B cell (primary cell): ENCODE data around the gene SEC14L6. TPM values are rescaled to one million over a fixed set of nuclear protein-coding genes. Genes with fewer than 3 reads are reported as not detected.

ENCODE experiments used
- ATAC-seq: fragments of 200-7000 bp; cut with Tn5 transposase; one replicate; pipeline ENCODE4 v1.10.0; 2021; ENCODE audit warnings: low read depth, mild to moderate bottlenecking, moderate number of reproducible peaks, moderate library complexity
- CTCF ChIA-PET: fragments of 350-600 bp; sonication (Branson Sonifier 250); formaldehyde crosslinking; loops from one replicate; lab custom pipeline; 2021; ENCODE audit warnings: antibody characterized with exemption, inconsistent platforms; lab: Charles Lee
- POLR2A ChIA-PET: fragments of 350-600 bp; sonication (Branson Sonifier 250); formaldehyde crosslinking; loops from one replicate; lab custom pipeline; 2021; ENCODE audit warnings: antibody characterized with exemption; lab: Charles Lee
- DNase-seq: peaks from one replicate; pipeline ENCODE4 v3.0.0; 2013
- H2AFZ ChIP-seq: 2 replicates; pipeline ENCODE4 v1.6.1; 2012; ENCODE audit warnings: mild to moderate bottlenecking, low read depth, low read length; ENCODE audit not compliant: insufficient read depth, poor library complexity, severe bottlenecking
- H3K27ac ChIP-seq, 2 donors: 1 replicate in 1 of 2; 2 replicates in 1 of 2; pipeline ENCODE4 v1.5.1; 2012 to 2013; ENCODE audit warnings: low read length in 2 of 2, mild to moderate bottlenecking in 2 of 2, moderate library complexity in 1 of 2
- H3K27me3 ChIP-seq, 4 experiments: fragments of 200-600 bp in 1 of 4; sonication (generic) in 1 of 4; replicated peaks in 1 of 4; 1 replicate in 2 of 4; 2 replicates in 2 of 4; pipeline versions ENCODE4 v1.6.1 to v1.7.0; 2013 to 2016; ENCODE audit warnings: low read length in 3 of 4, mild to moderate bottlenecking in 2 of 4, mixed read lengths in 1 of 4, moderate library complexity in 1 of 4; ENCODE audit not compliant: insufficient read depth in 4 of 4, control insufficient read depth in 3 of 4; ENCODE audit errors: control extremely low read depth in 1 of 4
- H3K36me3 ChIP-seq, 2 experiments: replicated peaks in 1 of 2; 1 replicate in 1 of 2; 2 replicates in 1 of 2; pipeline versions ENCODE4 v1.6.1 to v1.7.1; 2013; ENCODE audit warnings: low read length in 1 of 2; ENCODE audit not compliant: insufficient read depth in 2 of 2, control insufficient read depth in 1 of 2; ENCODE audit errors: control extremely low read depth in 1 of 2, extremely low read depth in 1 of 2
- H3K4me1 ChIP-seq, 2 donors: fragments of 200-600 bp in 1 of 2; sonication (generic) in 1 of 2; 1 replicate in 1 of 2; 2 replicates in 1 of 2; pipeline versions ENCODE4 v1.5.1 to v1.6.1; 2013 to 2017; ENCODE audit warnings: low read length in 2 of 2; ENCODE audit not compliant: control insufficient read depth in 2 of 2, insufficient read depth in 2 of 2
- H3K4me2 ChIP-seq: replicated peaks from 2 replicates; pipeline ENCODE3; 2012; ENCODE audit warnings: mild to moderate bottlenecking, low read depth, low read length; ENCODE audit not compliant: poor library complexity, severe bottlenecking
- H3K4me3 ChIP-seq, 5 experiments: fragments of 200-600 bp in 1 of 5; sonication (generic) in 1 of 5; 1 replicate in 3 of 5; 2 replicates in 2 of 5; pipeline versions ENCODE4 v1.5.1 to v1.7.0; 2011 to 2016; ENCODE audit warnings: low read length in 4 of 5, mild to moderate bottlenecking in 4 of 5, low read depth in 2 of 5, control low read depth in 1 of 5, moderate library complexity in 1 of 5; ENCODE audit not compliant: insufficient read depth in 1 of 5; ENCODE audit errors: control extremely low read depth in 1 of 5, extremely low read depth in 1 of 5
- H3K79me2 ChIP-seq: fragments of 200-600 bp; sonication (generic); one replicate; pipeline ENCODE4 v1.6.0; 2016; ENCODE audit warnings: low read length; ENCODE audit not compliant: control insufficient read depth, insufficient read depth
- H3K9ac ChIP-seq: fragments of 200-600 bp; sonication (generic); 2 replicates; pipeline ENCODE4 v1.6.1; 2017; ENCODE audit warnings: mild to moderate bottlenecking, low read length, moderate library complexity
- H3K9me3 ChIP-seq, 3 donors: one replicate each; pipeline versions ENCODE4 v1.6.1 to v1.7.1; 2013; ENCODE audit warnings: low read length in 2 of 3; ENCODE audit not compliant: control insufficient read depth in 2 of 3, insufficient read depth in 1 of 3; ENCODE audit errors: control extremely low read depth in 1 of 3
- H4K20me1 ChIP-seq: 2 replicates; pipeline ENCODE4 v1.6.0; 2012; ENCODE audit warnings: mild to moderate bottlenecking, low read length; ENCODE audit not compliant: insufficient read depth, control insufficient read depth, poor library complexity, severe bottlenecking
- H3K27ac Mint-ChIP-seq: one replicate; pipeline ENCODE4 v1.8.0; 2021; ENCODE audit warnings: mixed read lengths
- H3K27me3 Mint-ChIP-seq: one replicate; pipeline ENCODE4 v1.8.0; 2021; ENCODE audit warnings: mixed read lengths
- H3K4me1 Mint-ChIP-seq: one replicate; pipeline ENCODE4 v1.8.0; 2021; ENCODE audit warnings: mixed read lengths
- H3K4me3 Mint-ChIP-seq: one replicate; pipeline ENCODE4 v1.8.0; 2021; ENCODE audit warnings: mixed read lengths
- H3K9me3 Mint-ChIP-seq: one replicate; pipeline ENCODE4 v1.8.0; 2022; ENCODE audit warnings: mixed read lengths; ENCODE audit not compliant: insufficient read depth
- EZH2 ChIP-seq: IDR thresholded peaks from 2 replicates; pipeline ENCODE4 v1.6.1; 2012; ENCODE audit warnings: borderline replicate concordance, low read depth, mild to moderate bottlenecking, moderate library complexity, low read length; ENCODE audit not compliant: insufficient read depth, poor library complexity, severe bottlenecking
- WGBS: methylation state at CpG from one replicate; pipeline ENCODE4 v1.1.5; 2013; ENCODE audit warnings: missing lambda C conversion rate; ENCODE audit not compliant: insufficient coverage; 5-methylcytosine and 5-hydroxymethylcytosine counted together
- intact Hi-C: fragments of 100-400 bp; cut with micrococcal nuclease; formaldehyde crosslinking; loops from one replicate; pipeline ENCODE4 v1.10.0; 2022
- polyA plus RNA-seq: library from polyadenylated mRNA; depleted of rRNA; stranded (reverse); fragments of >200 nt; gene quantifications from 2 replicates; pipeline ENCODE4 v1.2.3, GENCODE V29; 2012
- total RNA-seq, 2 donors: library from RNA; stranded (reverse); fragments of 120-200 nt in 1 of 2; gene quantifications; 1 replicate in 1 of 2; 2 replicates in 1 of 2; pipeline versions ENCODE4 v1.2.3 to v1.2.4, GENCODE V29; 2013 to 2022
- TF ChIP-seq, protein P1 (sequence below): fragments of 200-600 bp; IDR thresholded peaks from one replicate; pipeline ENCODE4 v1.8.0; 2022; ENCODE audit warnings: antibody characterized with exemption, mild to moderate bottlenecking

SEC14L6 gene
- total and polyA plus RNA-seq, 2 donors (not counting 1 experiment from before 2014, with no cell fraction given) = not detected

- no peak overlapping the region for H3K4me3 Mint-ChIP-seq
- H3K4me1 Mint-ChIP-seq = no peaks in the 10 kb centered on the region
- Histone ChIP-seq H3K4me1 (no peaks in the 10 kb centered on the region), H3K36me3 (no peaks in the 10 kb centered on the region), H3K4me3 (no peak overlapping the region), H3K27ac (no peak overlapping the region), H3K4me2 (no peak overlapping the region), H3K9ac (no peak overlapping the region), H4K20me1 (no peaks in the 10 kb centered on the region), H3K9me3 (no peaks in the 10 kb centered on the region), H3K27me3 (peaks cover 0 to 18% (median 8%) of the 10 kb centered on the region in 4 experiments), H2AFZ (no peak overlapping the region), H3K79me2 (no peaks in the 10 kb centered on the region)
- ChIA-PET CTCF (interaction anchor here (0.6 kb wide), 1 partner anchor 117 kb away, joined by 3 read pairs; no protein-coding TSS in a partner anchor), POLR2A (no interaction called here)
- no peak overlapping the region for H3K27ac Mint-ChIP-seq
- no peaks in the 10 kb centered on the region for H3K9me3 Mint-ChIP-seq
- intact Hi-C loops = no loop called here
- TF ChIP-seq, protein P1, sequence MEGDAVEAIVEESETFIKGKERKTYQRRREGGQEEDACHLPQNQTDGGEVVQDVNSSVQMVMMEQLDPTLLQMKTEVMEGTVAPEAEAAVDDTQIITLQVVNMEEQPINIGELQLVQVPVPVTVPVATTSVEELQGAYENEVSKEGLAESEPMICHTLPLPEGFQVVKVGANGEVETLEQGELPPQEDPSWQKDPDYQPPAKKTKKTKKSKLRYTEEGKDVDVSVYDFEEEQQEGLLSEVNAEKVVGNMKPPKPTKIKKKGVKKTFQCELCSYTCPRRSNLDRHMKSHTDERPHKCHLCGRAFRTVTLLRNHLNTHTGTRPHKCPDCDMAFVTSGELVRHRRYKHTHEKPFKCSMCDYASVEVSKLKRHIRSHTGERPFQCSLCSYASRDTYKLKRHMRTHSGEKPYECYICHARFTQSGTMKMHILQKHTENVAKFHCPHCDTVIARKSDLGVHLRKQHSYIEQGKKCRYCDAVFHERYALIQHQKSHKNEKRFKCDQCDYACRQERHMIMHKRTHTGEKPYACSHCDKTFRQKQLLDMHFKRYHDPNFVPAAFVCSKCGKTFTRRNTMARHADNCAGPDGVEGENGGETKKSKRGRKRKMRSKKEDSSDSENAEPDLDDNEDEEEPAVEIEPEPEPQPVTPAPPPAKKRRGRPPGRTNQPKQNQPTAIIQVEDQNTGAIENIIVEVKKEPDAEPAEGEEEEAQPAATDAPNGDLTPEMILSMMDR = no peak
- TF ChIP-seq EZH2 = no peak
- ATAC-seq (no peak), DNase-seq (no peak)
- WGBS = 75% methylated on average over 3 of the region's 3 CpGs
- peaks cover 22% of the 10 kb centered on the region for H3K27me3 Mint-ChIP-seq
Measured at GRCh38 chr22:30502911-30503310, 43.6 kb downstream of the SEC14L6 start.

- ATAC-seq = no peak
- no peak overlapping the region for H3K4me3 ChIP-seq
- Mint-ChIP-seq H3K27ac (no peak overlapping the region), H3K4me1 (no peaks in the 10 kb centered on the region), H3K4me3 (no peak overlapping the region), H3K27me3 (peaks cover 22% of the 10 kb centered on the region), H3K9me3 (no peaks in the 10 kb centered on the region)
- intact Hi-C loops = no loop called here
- no peaks in the 10 kb centered on the region for H3K36me3 ChIP-seq
- no peak overlapping the region for H3K4me2 ChIP-seq
- peaks cover 0 to 18% (median 8%) of the 10 kb centered on the region in 4 experiments for H3K27me3 ChIP-seq
- ChIA-PET POLR2A (interaction anchor here (0.7 kb wide), 1 partner anchor 89 kb away, joined by 4 read pairs; no protein-coding TSS in a partner anchor), CTCF (no interaction called here)
- no peaks in the 10 kb centered on the region for H3K79me2 ChIP-seq
- H4K20me1 ChIP-seq = no peaks in the 10 kb centered on the region
- 100% methylated on average over 1 of the region's 4 CpGs for WGBS
- no peak for DNase-seq
- H3K9ac ChIP-seq = no peak overlapping the region
- TF ChIP-seq EZH2 = no peak
- TF ChIP-seq, protein P1 = no peak
- H3K27ac ChIP-seq = no peak overlapping the region
- H3K4me1 ChIP-seq = no peaks in the 10 kb centered on the region
- H3K9me3 ChIP-seq = no peaks in the 10 kb centered on the region
- no peak overlapping the region for H2AFZ ChIP-seq
Measured at GRCh38 chr22:30502153-30502552, 44.4 kb downstream of the SEC14L6 start.
